Keratinocyte (primary cell): ENCODE results near the gene LELP1. TPM values are rescaled to one million over a fixed set of nuclear protein-coding genes. Genes with fewer than 3 reads are reported as not detected.

Experiments used
- DNase-seq: peaks from one replicate; pipeline ENCODE4 v3.0.0-alpha.2; 2011; ENCODE audit warnings: low read depth, missing footprints, low spot score
- FAIRE-seq: peaks from 2 replicates; lab custom pipeline; 2011; peaks lifted over from hg19 to GRCh38; lab: Jason Lieb, UNC
- H2AFZ ChIP-seq: 2 replicates; pipeline ENCODE4 v1.6.0; 2012; ENCODE audit warnings: low read length, control low read depth, inconsistent platforms; ENCODE audit not compliant: control insufficient read depth
- H3K27ac ChIP-seq: 2 replicates; pipeline ENCODE4 v1.5.1; 2011; ENCODE audit warnings: low read length; ENCODE audit not compliant: control insufficient read depth, insufficient read depth
- H3K27me3 ChIP-seq: 3 replicates; pipeline ENCODE4 v1.6.0; 2011; ENCODE audit warnings: low read length; ENCODE audit not compliant: control insufficient read depth, insufficient read depth; ENCODE audit errors: extremely low read depth
- H3K36me3 ChIP-seq, 2 experiments: 2 replicates in 1 of 2; 3 replicates in 1 of 2; pipeline ENCODE4 v1.5.1; 2011; ENCODE audit warnings: low read length in 2 of 2, mild to moderate bottlenecking in 1 of 2; ENCODE audit not compliant: control insufficient read depth in 2 of 2, insufficient read depth in 2 of 2; ENCODE audit errors: extremely low read depth in 1 of 2
- H3K4me1 ChIP-seq: 3 replicates; pipeline ENCODE4 v1.5.1; 2011; ENCODE audit warnings: low read length; ENCODE audit not compliant: control insufficient read depth, insufficient read depth; ENCODE audit errors: extremely low read depth
- H3K4me2 ChIP-seq: 3 replicates; pipeline ENCODE4 v1.6.0; 2011; ENCODE audit warnings: low read depth, low read length; ENCODE audit not compliant: control insufficient read depth, insufficient read depth; ENCODE audit errors: extremely low read depth
- H3K4me3 ChIP-seq, 3 experiments: fragments of 200-600 bp in 1 of 3; sonication (generic) in 1 of 3; 2 replicates in 2 of 3; 3 replicates in 1 of 3; pipeline ENCODE4 v1.5.1; 2011 to 2016; ENCODE audit warnings: low read length in 3 of 3, mild to moderate bottlenecking in 3 of 3, control low read depth in 2 of 3, inconsistent platforms in 1 of 3, low read depth in 1 of 3, mixed read lengths in 1 of 3, mixed run types in 1 of 3, moderate library complexity in 1 of 3; ENCODE audit not compliant: control insufficient read depth in 2 of 3, insufficient read depth in 2 of 3; ENCODE audit errors: extremely low read depth in 1 of 3
- H3K79me2 ChIP-seq: 2 replicates; pipeline ENCODE4 v1.6.0; 2012; ENCODE audit warnings: low read length; ENCODE audit not compliant: control insufficient read depth, insufficient read depth
- H3K9ac ChIP-seq: 3 replicates; pipeline ENCODE4 v1.6.0; 2011; ENCODE audit warnings: low read length; ENCODE audit not compliant: control insufficient read depth, insufficient read depth; ENCODE audit errors: extremely low read depth
- H3K9me1 ChIP-seq: 3 replicates; pipeline ENCODE4 v1.6.0; 2011; ENCODE audit warnings: low read length; ENCODE audit not compliant: control insufficient read depth, insufficient read depth; ENCODE audit errors: extremely low read depth
- H3K9me3 ChIP-seq: 2 replicates; pipeline ENCODE4 v1.5.1; 2012; ENCODE audit warnings: low read depth, low read length; ENCODE audit not compliant: control insufficient read depth
- H4K20me1 ChIP-seq: 3 replicates; pipeline ENCODE4 v1.6.0; 2011; ENCODE audit warnings: low read length; ENCODE audit not compliant: control insufficient read depth, insufficient read depth; ENCODE audit errors: extremely low read depth
- CTCF ChIP-seq, 3 experiments: IDR thresholded peaks in 1 of 3; conservative IDR thresholded peaks in 1 of 3; optimal IDR thresholded peaks in 1 of 3; 2 replicates in 2 of 3; 3 replicates in 1 of 3; pipeline versions ENCODE3 to v1.5.1; 2011; ENCODE audit warnings: low read length in 3 of 3, mild to moderate bottlenecking in 3 of 3, moderate library complexity in 2 of 3, control low read depth in 1 of 3, inconsistent platforms in 1 of 3; ENCODE audit not compliant: insufficient read depth in 2 of 3; ENCODE audit errors: extremely low read depth in 1 of 3
- EZH2 ChIP-seq: IDR thresholded peaks from one replicate; pipeline ENCODE4 v1.6.1; 2012; ENCODE audit warnings: inconsistent platforms, mild to moderate bottlenecking, low read length, moderate library complexity
- dilution Hi-C: fragments of 300-500 bp; cut with MboI; formaldehyde crosslinking; loops from one replicate; pipeline ENCODE4 v1.7.0; 2020; ENCODE audit warnings: low sequenced_read_pairs; ENCODE audit not compliant: extremely low pct_ligation_motif_present
- polyA plus RNA-seq, 5 experiments: library from polyadenylated mRNA; depleted of rRNA in 3 of 5; stranded (reverse) in 3 of 5; stranded (forward) in 1 of 5; unstranded in 1 of 5; fragments of >200 nt; gene quantifications; 1 replicate in 1 of 5; 2 replicates in 3 of 5; 3 replicates in 1 of 5; pipeline versions ENCODE4 v1.2.1 to v1.2.3, GENCODE V29; 2011 to 2012; ENCODE audit warnings: missing spikeins in 2 of 5, low read depth in 1 of 5, low replicate concordance in 1 of 5

Gene LELP1
- polyA plus RNA-seq, 1 donor (not counting 4 experiments of a cell fraction or from before 2014, with no cell fraction given), result not detected

- H3K27me3 ChIP-seq, result peaks cover 4% of the 10 kb centered on the region
- dilution Hi-C loops, result no loop called here
These were observed 46.9 kb downstream of the LELP1 start for GRCh38 chr1:153250166-153250565.

GRCh38 chr1:153251087-153251486 lies 47.9 kb downstream of the LELP1 start:
- no peak overlapping the region for H2AFZ ChIP-seq
- H3K4me2 ChIP-seq, result no peak overlapping the region
- H3K36me3 ChIP-seq, result no peaks in the 10 kb centered on the region
- no peaks in the 10 kb centered on the region for H3K9me3 ChIP-seq
- dilution Hi-C loops, result no loop called here
- H3K79me2 ChIP-seq, result no peaks in the 10 kb centered on the region
- no peak overlapping the region for H3K9ac ChIP-seq
- DNase-seq (no peak), FAIRE-seq (no peak)
- peaks cover 4% of the 10 kb centered on the region for H3K27me3 ChIP-seq
- H3K9me1 ChIP-seq, result no peaks in the 10 kb centered on the region
- TF ChIP-seq EZH2, result no peak
- no peak for TF ChIP-seq CTCF (optimal IDR thresholded peaks at IDR 0.05 in 1 of 3, IDR thresholded peaks at IDR 0.05 in 1 of 3, conservative IDR thresholded peaks at IDR 0.05 in 1 of 3; ENCODE audit: extremely low read depth in 1 of 3, insufficient read depth in 2 of 3, low read length in 3 of 3)
- H4K20me1 ChIP-seq, result no peaks in the 10 kb centered on the region
- no peaks in the 10 kb centered on the region for H3K4me1 ChIP-seq
- H3K27ac ChIP-seq, result no peak overlapping the region
- H3K4me3 ChIP-seq, result no peak overlapping the region

More at GRCh38 chr1:153250166-153250565, 46.9 kb downstream of the LELP1 start:
- Histone ChIP-seq H3K36me3 (no peaks in the 10 kb centered on the region), H3K27ac (no peak overlapping the region), H3K9ac (no peak overlapping the region), H3K9me1 (no peaks in the 10 kb centered on the region), H4K20me1 (no peaks in the 10 kb centered on the region), H3K4me1 (no peaks in the 10 kb centered on the region), H3K79me2 (no peaks in the 10 kb centered on the region), H3K4me3 (no peak overlapping the region), H3K4me2 (no peak overlapping the region), H2AFZ (no peak overlapping the region), H3K9me3 (no peaks in the 10 kb centered on the region)
- FAIRE-seq, result no peak
- no peak for DNase-seq
- no peak for TF ChIP-seq EZH2
- TF ChIP-seq CTCF (optimal IDR thresholded peaks at IDR 0.05 in 1 of 3, IDR thresholded peaks at IDR 0.05 in 1 of 3, conservative IDR thresholded peaks at IDR 0.05 in 1 of 3; ENCODE audit: extremely low read depth in 1 of 3, insufficient read depth in 2 of 3, low read length in 3 of 3), result no peak
